RPMI7951 (cell line): ENCODE results near the gene STK10. TPM values are rescaled to one million over a fixed set of nuclear protein-coding genes. Genes with fewer than 3 reads are reported as not detected.

Experiments used
- DNase-seq: peaks from one replicate; pipeline ENCODE4 v3.0.0-alpha.2; 2012; ENCODE audit warnings: low read depth
- total RNA-seq: library from RNA; depleted of rRNA; stranded (reverse); fragments of >200 nt; shearing (Covaris generic); gene quantifications from 2 replicates; pipeline ENCODE4 v1.2.3, GENCODE V29; 2014; rRNA removed

The STK10 gene
- total RNA-seq, 1 experiment from 2014 or later, result 20.1 TPM

GRCh38 chr5:172009536-172010270 lies 178.3 kb downstream of the STK10 start:
- no peak for DNase-seq

- no peak for DNase-seq
Measured at GRCh38 chr5:172008689-172009141, 179.3 kb downstream of the STK10 start.

- DNase-seq, result peak; percentile 72
Measured at GRCh38 chr5:172008111-172008455, 179.9 kb downstream of the STK10 start.

- DNase-seq, result peak; percentile 24
Measured at GRCh38 chr5:172007175-172008110, 180.6 kb downstream of the STK10 start.

- DNase-seq, result peak; percentile 94
Measured at GRCh38 chr5:172006321-172007174, 181.5 kb downstream of the STK10 start, which contains the start of gene FBXW11. Gene FBXW11, minus strand, starts transcription at chr5:172006638. Its CDS starts 136 bp downstream, at chr5:172006502.

GRCh38 chr5:172005708-172006320 lies 182.2 kb downstream of the STK10 start:
- DNase-seq, result no peak

- DNase-seq, result no peak
Measured at GRCh38 chr5:172004824-172005237, 183.2 kb downstream of the STK10 start.

GRCh38 chr5:172003746-172004145 lies 184.3 kb downstream of the STK10 start:
- no peak for DNase-seq

GRCh38 chr5:172002840-172003512 lies 185.0 kb downstream of the STK10 start:
- no peak for DNase-seq

GRCh38 chr5:172002310-172002709 lies 185.7 kb downstream of the STK10 start:
- no peak for DNase-seq

GRCh38 chr5:171999877-172000276 lies 188.1 kb downstream of the STK10 start:
- no peak for DNase-seq

GRCh38 chr5:171999100-171999499 lies 188.9 kb downstream of the STK10 start:
- no peak for DNase-seq

- DNase-seq, result no peak
Measured at GRCh38 chr5:171997011-171997410, 191.0 kb downstream of the STK10 start.

- DNase-seq, result no peak
Measured at GRCh38 chr5:171992813-171993212, 195.2 kb downstream of the STK10 start.

- no peak for DNase-seq
Measured at GRCh38 chr5:171992305-171992704, 195.7 kb downstream of the STK10 start.

Other genes starting within 250 kb of the STK10 start
- 45.3 and 58.3 TPM in 2 replicates for gene FBXW11, start 181.6 kb downstream of the STK10 start, total RNA-seq
- not detected in 2 replicates for gene EFCAB9, start 5.9 kb upstream of the STK10 start, total RNA-seq
- gene UBTD2, start 95.5 kb upstream of the STK10 start, total RNA-seq, result 24.1 and 26.8 TPM in 2 replicates